ENCODE results near the gene HDGFL3.

- TF ChIP-seq CTCF (IDR thresholded peaks at IDR 0.05) (no peak), POLR2A (IDR thresholded peaks at IDR 0.05) (no peak), EP300 (IDR thresholded peaks at IDR 0.05) (no peak)
Measured at GRCh38 chr15:83112233-83112955, 95.2 kb downstream of the HDGFL3 start.

All from sigmoid colon (tissue), 4 donors.